Stimulated activated CD8-positive, alpha-beta memory T cell treated with anti-CD3 and anti-CD28 coated beads, Interleukin-7, amount 100 ng/mL, for 48 hours (primary cell): ENCODE results near the gene TSPAN4.

Experiments
- DNase-seq, 2 donors: peaks; one replicate each; pipeline ENCODE4 v3.0.0-alpha.2; 2020; ENCODE audit warnings: low read depth in 1 of 2; ENCODE audit errors: extremely low read depth in 1 of 2

The TSPAN4 gene

GRCh38 chr11:905952-906351 lies 63.3 kb downstream of the TSPAN4 start:
- DNase-seq = no peak

DNA sequence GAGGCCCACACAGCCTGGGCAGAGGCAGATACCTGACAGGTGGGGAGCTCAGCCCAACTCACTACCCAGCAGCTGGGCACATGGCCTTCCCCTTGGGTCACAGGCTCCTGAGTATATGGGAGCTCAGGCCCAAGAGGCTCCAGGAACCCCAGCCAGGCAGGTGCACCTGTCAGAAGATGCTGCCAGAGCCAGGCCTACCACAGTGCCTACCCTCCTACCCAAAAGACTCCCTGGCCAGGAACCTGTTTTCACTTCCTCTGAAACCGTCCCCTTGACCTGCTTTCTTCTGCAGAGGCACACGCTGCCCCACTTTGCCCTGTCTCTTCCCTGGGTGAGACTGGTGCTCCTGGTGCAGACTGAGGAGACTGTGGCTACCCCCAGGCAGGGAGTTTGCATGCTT lies 65.0 kb downstream of the TSPAN4 start:
- DNase-seq = no peak

DNA sequence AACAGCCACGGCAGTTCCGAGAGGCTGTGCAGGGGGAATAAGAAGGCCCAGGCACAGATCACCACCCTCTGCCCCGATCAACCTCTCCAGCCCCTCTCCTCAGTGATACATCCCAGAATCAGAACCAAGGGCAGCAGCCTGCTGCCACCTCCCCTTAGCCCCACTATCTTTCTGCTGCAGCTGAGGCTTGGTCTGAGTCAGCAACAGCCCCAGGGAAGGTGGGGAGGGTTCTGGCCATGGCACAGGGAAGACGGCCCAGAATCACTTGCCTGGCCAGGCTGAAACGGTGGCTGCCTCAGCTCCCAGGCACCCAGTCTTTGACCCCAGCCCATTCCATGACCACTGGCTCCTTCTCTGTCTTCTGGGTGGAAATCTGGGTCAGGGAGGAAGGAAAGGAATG lies 65.6 kb downstream of the TSPAN4 start:
- DNase-seq = no peak

DNA sequence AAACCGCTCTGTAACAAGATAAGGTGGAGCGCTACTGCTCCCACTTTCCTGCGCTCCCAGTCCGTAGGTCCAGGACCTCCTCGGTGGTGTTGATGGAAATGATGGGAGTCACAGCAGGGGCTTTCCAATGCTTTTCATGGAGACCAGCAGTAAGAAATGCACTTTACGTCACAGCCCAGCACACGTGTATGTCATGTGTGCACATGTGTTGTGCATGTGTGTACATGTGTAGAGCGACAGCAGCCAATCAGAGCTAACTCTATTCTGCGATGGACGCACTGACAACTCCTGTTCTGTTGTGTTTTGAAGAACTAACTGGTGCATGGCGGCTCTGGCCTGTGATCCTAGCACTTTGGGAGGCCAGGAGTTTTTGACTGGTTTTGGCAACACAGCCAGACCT lies 66.8 kb downstream of the TSPAN4 start:
- DNase-seq = no peak

DNA sequence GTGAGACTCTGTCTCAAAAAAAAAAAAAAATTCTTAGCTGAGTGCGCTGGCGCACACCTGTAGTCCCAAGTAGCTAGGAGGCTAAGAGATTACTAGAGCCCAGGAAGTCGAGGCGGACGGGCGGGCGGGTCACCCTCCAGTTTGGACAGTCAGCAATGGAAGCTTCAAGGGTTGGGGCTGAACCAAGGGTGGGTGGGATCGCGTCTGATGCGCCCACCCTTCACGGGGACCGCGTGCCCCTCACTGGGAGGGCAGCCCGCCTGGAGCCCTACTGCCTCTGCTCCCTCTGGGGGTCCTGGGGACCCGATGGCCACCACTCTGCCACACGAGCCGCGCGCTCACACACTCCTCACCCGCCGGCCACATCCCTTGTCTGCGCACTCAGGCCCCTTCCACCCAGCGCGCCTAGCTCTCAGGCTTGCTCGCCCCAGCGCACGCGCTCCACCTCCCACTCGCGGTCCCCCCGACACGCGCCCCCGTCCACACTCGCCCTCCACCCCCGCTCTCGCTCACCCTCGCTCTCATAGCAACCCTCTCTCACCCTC lies 67.5 kb downstream of the TSPAN4 start:
- DNase-seq = no peak

DNA sequence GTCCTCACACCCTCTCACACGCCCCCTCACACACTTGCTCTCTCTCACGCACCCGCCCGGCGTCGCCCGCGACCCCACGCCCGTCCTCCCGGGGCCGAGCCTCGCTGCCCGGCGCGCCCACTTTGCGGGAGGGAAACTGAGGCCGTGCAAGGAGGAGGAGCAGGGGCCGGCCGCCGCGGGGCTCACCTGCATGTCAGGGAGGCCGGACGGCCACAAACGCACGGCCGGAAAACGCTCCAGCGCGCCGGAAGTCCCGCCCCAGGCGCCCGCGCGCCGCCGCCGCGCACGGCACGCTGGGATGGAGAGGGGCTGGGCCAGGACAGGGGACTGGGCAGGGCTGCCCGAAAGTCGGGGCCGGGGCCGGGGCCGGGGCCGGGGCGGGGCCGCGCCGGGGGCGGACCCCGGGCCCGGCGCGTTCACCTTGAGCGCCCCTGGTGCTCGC lies 68.0 kb downstream of the TSPAN4 start, which contains the start of gene CHID1:
Gene CHID1 (minus strand): TSS at position 222 of the 442 bp plus-strand sequence. CDS start 5,994 bp downstream, outside the sequence.
- DNase-seq = peak; percentile 76 to 87

GRCh38 chr11:911031-911889 lies 68.6 kb downstream of the TSPAN4 start:
- DNase-seq = peak in 1 of 2 donors; percentile 25

- no peak for DNase-seq
These were observed 69.2 kb downstream of the TSPAN4 start for GRCh38 chr11:911890-912219.

GRCh38 chr11:912266-912665 lies 69.6 kb downstream of the TSPAN4 start:
- no peak for DNase-seq

DNA sequence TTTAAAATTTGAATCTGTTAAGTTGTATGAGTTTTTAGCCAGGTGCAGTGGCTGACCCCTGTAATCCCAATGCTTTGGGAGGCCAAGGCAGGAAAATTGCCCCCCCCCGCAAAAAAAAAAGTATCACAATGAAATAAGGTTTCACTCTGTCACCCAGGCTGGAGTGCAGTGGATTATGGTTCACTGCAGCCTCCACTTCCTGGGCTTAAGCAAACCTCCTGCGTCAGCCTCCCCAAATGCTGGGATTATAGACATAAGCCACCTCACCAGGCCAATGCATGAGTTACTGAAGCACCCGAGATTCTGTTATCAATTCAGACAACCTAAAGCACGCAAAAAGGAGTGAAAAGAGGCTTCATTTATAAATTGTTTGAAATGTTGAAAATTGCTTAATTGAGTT lies 70.4 kb downstream of the TSPAN4 start:
- no peak for DNase-seq

- no peak for DNase-seq
These were observed 71.6 kb downstream of the TSPAN4 start for GRCh38 chr11:914204-914603.

DNA sequence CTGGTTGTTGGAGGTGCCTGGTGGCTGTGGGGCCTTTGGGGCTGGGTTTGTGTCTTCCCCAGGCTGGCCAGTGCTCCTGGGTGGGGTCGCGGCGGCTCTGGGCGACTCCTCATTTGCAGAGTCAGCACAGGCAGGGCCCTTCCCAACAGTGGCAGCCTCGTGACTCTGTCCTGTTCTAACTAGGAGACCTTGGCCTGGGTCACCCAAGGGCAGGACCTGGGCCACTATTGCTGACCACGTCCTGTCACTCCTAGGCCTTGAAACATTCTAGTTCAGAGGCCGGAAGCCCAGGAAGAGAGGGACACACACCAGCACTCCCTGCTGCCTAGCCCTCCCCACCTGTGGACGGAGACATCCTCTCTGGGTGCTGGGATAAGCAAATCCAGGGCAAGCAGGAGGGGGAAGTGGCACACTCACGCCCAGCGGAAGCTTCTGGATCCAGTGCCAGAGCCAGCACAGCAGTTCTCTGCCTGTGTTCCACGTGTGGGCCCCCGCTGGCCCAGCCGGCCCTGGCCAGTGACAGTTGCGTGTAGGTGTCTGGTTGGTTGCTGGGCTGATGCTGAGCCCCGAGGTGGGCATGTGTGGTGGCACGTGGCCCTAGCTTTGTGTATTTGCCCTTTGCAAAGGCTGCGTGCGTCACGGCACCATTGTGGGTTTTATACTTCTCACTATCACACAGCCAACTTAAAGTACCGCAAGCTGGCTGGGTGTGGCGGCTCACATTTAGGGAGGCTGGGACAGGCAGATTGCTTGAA lies 72.3 kb downstream of the TSPAN4 start:
- no peak for DNase-seq
